Hepatocyte (in vitro differentiated cells): Measurements from ENCODE around the gene PDLIM5. TPM values are rescaled to one million over a fixed set of nuclear protein-coding genes. Genes with fewer than 3 reads are reported as not detected.

Experiments
- DNase-seq: peaks from one replicate; pipeline ENCODE4 v3.0.0-alpha.2; 2016; ENCODE audit warnings: low spot score
- H2AFZ ChIP-seq: fragments of 200-600 bp; sonication (generic); 2 replicates; pipeline ENCODE4 v1.6.0; 2016; ENCODE audit warnings: antibody characterized with exemption, mild to moderate bottlenecking
- H3K27ac ChIP-seq: fragments of 200-600 bp; sonication (generic); 2 replicates; pipeline ENCODE4 v1.5.1; 2016; ENCODE audit warnings: mild to moderate bottlenecking
- H3K27me3 ChIP-seq: fragments of 200-600 bp; sonication (generic); 2 replicates; pipeline ENCODE4 v1.6.1; 2016
- H3K36me3 ChIP-seq: fragments of 200-600 bp; sonication (generic); replicated peaks from 2 replicates; pipeline ENCODE4 v1.5.1; 2016; ENCODE audit warnings: low read depth; ENCODE audit not compliant: insufficient read depth
- H3K4me1 ChIP-seq: fragments of 200-600 bp; sonication (generic); 2 replicates; pipeline ENCODE4 v1.5.1; 2016; ENCODE audit warnings: mild to moderate bottlenecking, moderate library complexity; ENCODE audit not compliant: insufficient read depth
- H3K4me2 ChIP-seq: fragments of 200-600 bp; sonication (generic); 2 replicates; pipeline ENCODE4 v1.6.0; 2016
- H3K4me3 ChIP-seq: fragments of 200-600 bp; sonication (generic); 2 replicates; pipeline ENCODE4 v1.5.1; 2016; ENCODE audit warnings: mild to moderate bottlenecking
- H3K79me2 ChIP-seq: fragments of 200-600 bp; sonication (generic); 2 replicates; pipeline ENCODE4 v1.6.0; 2017; ENCODE audit warnings: mild to moderate bottlenecking
- H3K9me2 ChIP-seq: fragments of 200-600 bp; sonication (generic); replicated peaks from 2 replicates; pipeline ENCODE4 v1.6.0; 2017; ENCODE audit warnings: mild to moderate bottlenecking; ENCODE audit not compliant: insufficient read depth
- H3K9me3 ChIP-seq: fragments of 200-600 bp; sonication (generic); 2 replicates; pipeline ENCODE4 v1.5.1; 2016; ENCODE audit warnings: low read depth, mild to moderate bottlenecking
- H4K20me1 ChIP-seq: fragments of 200-600 bp; sonication (generic); 2 replicates; pipeline ENCODE4 v1.6.0; 2016; ENCODE audit warnings: mild to moderate bottlenecking; ENCODE audit not compliant: insufficient read depth, poor library complexity, severe bottlenecking
- EZH2 ChIP-seq: fragments of 200-600 bp; sonication (generic); IDR thresholded peaks from 2 replicates; pipeline ENCODE4 v1.6.1; 2016; ENCODE audit warnings: antibody characterized with exemption, mild to moderate bottlenecking, borderline replicate concordance
- EZH2phosphoT487 ChIP-seq: fragments of 200-600 bp; sonication (generic); IDR thresholded peaks from one replicate; pipeline ENCODE4 v1.6.1; 2018; ENCODE audit warnings: antibody characterized with exemption, mild to moderate bottlenecking, low read depth, moderate library complexity; ENCODE audit not compliant: unreplicated experiment, severe bottlenecking
- WGBS: methylation state at CpG from one replicate; pipeline ENCODE4 v1.1.6; 2016; ENCODE audit warnings: low lambda C conversion rate; ENCODE audit errors: missing lambda C conversion rate; 5-methylcytosine and 5-hydroxymethylcytosine counted together
- polyA plus RNA-seq: library from polyadenylated mRNA; unstranded; fragments of >200 nt; fragmentation: Nextera tagmentation; extraction: Ambion mirVana; gene quantifications from 2 replicates; pipeline ENCODE4 v1.2.1, GENCODE V29; 2016
- total RNA-seq: library from RNA; depleted of rRNA; stranded (reverse); fragments of >200 nt; gene quantifications from 2 replicates; pipeline ENCODE4 v1.2.3, GENCODE V29; 2014
- TF ChIP-seq, protein P1 (sequence below): fragments of 200-600 bp; sonication (generic); IDR thresholded peaks from 2 replicates; pipeline ENCODE4 v1.5.1; 2016; ENCODE audit warnings: antibody characterized with exemption, mild to moderate bottlenecking; ENCODE audit not compliant: poor library complexity

The PDLIM5 gene
- total and polyA plus RNA-seq, 2 experiments from 2014 or later: 97.1 to 121 TPM

- Histone ChIP-seq H3K9me3 (no peaks in the 10 kb centered on the region), H3K27ac (peak overlapping the region; percentile 17), H3K79me2 (peaks cover 42% of the 10 kb centered on the region), H3K36me3 (no peaks in the 10 kb centered on the region), H2AFZ (no peak overlapping the region), H3K9me2 (no peaks in the 10 kb centered on the region), H3K4me2 (no peak overlapping the region), H4K20me1 (no peaks in the 10 kb centered on the region), H3K4me1 (peaks cover 21% of the 10 kb centered on the region), H3K27me3 (no peaks in the 10 kb centered on the region), H3K4me3 (no peak overlapping the region)
- DNase-seq: no peak
- no peak for TF ChIP-seq EZH2phosphoT487
- TF ChIP-seq, protein P1, sequence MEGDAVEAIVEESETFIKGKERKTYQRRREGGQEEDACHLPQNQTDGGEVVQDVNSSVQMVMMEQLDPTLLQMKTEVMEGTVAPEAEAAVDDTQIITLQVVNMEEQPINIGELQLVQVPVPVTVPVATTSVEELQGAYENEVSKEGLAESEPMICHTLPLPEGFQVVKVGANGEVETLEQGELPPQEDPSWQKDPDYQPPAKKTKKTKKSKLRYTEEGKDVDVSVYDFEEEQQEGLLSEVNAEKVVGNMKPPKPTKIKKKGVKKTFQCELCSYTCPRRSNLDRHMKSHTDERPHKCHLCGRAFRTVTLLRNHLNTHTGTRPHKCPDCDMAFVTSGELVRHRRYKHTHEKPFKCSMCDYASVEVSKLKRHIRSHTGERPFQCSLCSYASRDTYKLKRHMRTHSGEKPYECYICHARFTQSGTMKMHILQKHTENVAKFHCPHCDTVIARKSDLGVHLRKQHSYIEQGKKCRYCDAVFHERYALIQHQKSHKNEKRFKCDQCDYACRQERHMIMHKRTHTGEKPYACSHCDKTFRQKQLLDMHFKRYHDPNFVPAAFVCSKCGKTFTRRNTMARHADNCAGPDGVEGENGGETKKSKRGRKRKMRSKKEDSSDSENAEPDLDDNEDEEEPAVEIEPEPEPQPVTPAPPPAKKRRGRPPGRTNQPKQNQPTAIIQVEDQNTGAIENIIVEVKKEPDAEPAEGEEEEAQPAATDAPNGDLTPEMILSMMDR: no peak
- 85% methylated on average over 7 of the region's 7 CpGs for WGBS
Measured at GRCh38 chr4:94506822-94507221, 55.1 kb downstream of the PDLIM5 start.

DNA sequence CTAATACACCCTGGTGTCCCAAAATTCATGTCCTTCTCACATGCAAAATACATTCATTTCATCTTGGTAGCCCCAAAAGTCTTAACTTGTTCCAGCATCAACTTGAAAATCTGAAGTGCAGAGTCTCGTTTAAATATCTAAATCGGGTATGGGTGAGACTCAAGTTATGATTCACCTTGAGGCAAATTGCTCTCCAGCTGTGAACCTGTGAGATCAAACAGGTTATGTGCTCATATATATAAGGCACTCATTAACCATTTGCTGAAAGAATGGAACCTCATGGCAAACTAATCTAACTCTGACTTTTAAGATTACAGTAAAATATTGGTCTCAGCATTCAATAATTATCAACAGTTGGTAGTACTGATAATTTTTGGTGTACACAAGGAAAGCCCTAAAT is 55.5 kb downstream of the PDLIM5 start:
- Histone ChIP-seq H3K27ac (peak overlapping the region; percentile 17), H3K4me1 (peaks cover 21% of the 10 kb centered on the region), H3K4me2 (no peak overlapping the region), H3K27me3 (no peaks in the 10 kb centered on the region), H3K4me3 (no peak overlapping the region), H4K20me1 (no peaks in the 10 kb centered on the region), H3K36me3 (no peaks in the 10 kb centered on the region), H2AFZ (no peak overlapping the region), H3K9me3 (no peaks in the 10 kb centered on the region), H3K79me2 (peaks cover 44% of the 10 kb centered on the region), H3K9me2 (no peaks in the 10 kb centered on the region)
- TF ChIP-seq, protein P1: no peak
- TF ChIP-seq EZH2: no peak
- no peak for TF ChIP-seq EZH2phosphoT487
- no peak for DNase-seq
- WGBS: 77% methylated on average over 2 of the region's 2 CpGs

DNA sequence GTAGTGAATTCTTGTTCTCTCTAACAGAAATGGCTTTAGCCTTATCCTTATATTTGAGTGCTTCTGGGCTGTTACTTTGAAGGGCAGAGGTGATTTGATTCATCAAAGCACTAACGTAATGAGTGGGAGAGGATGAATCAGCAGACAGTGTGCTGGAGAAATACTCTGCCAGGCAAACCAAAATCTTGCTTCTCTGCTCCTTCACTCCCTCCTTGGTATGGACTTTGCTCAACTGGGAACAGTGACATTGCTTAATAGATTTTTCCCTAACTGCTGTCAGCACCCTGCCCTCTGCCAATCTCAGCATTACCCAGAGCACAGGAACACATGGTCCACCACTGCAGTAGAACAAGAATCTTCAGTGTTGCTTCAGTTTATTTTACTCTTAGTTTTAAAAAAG is 56.0 kb downstream of the PDLIM5 start:
- H3K36me3 ChIP-seq: no peaks in the 10 kb centered on the region
- H4K20me1 ChIP-seq: no peaks in the 10 kb centered on the region
- 14% methylated on average over 1 of the region's 1 CpG for WGBS
- H3K9me3 ChIP-seq: no peaks in the 10 kb centered on the region
- TF ChIP-seq EZH2 (no peak), EZH2phosphoT487 (no peak)
- TF ChIP-seq, protein P1: no peak
- peaks cover 49% of the 10 kb centered on the region for H3K79me2 ChIP-seq
- peak overlapping the region; percentile 49 for H3K27ac ChIP-seq
- H3K4me1 ChIP-seq: peaks cover 21% of the 10 kb centered on the region
- DNase-seq: peak; percentile 62
- no peaks in the 10 kb centered on the region for H3K27me3 ChIP-seq
- peak overlapping the region; percentile 49 for H3K4me2 ChIP-seq
- no peak overlapping the region for H3K4me3 ChIP-seq
- no peak overlapping the region for H2AFZ ChIP-seq
- no peaks in the 10 kb centered on the region for H3K9me2 ChIP-seq

- H3K4me1 ChIP-seq: peaks cover 21% of the 10 kb centered on the region
- peak overlapping the region; percentile 49 for H3K27ac ChIP-seq
- 79% methylated on average over 1 of the region's 1 CpG for WGBS
- H3K9me2 ChIP-seq: no peaks in the 10 kb centered on the region
- H2AFZ ChIP-seq: no peak overlapping the region
- no peaks in the 10 kb centered on the region for H3K9me3 ChIP-seq
- DNase-seq: no peak
- H3K27me3 ChIP-seq: no peaks in the 10 kb centered on the region
- H3K4me2 ChIP-seq: peak overlapping the region; percentile 49
- peaks cover 55% of the 10 kb centered on the region for H3K79me2 ChIP-seq
- no peaks in the 10 kb centered on the region for H3K36me3 ChIP-seq
- TF ChIP-seq EZH2phosphoT487: no peak
- TF ChIP-seq, protein P1: no peak
- TF ChIP-seq EZH2: no peak
- no peaks in the 10 kb centered on the region for H4K20me1 ChIP-seq
- H3K4me3 ChIP-seq: no peak overlapping the region
Measured at GRCh38 chr4:94508296-94508695, 56.6 kb downstream of the PDLIM5 start.
